ENCODE results near the gene EOGT. TPM values are rescaled to one million over a fixed set of nuclear protein-coding genes. Genes with fewer than 3 reads are reported as not detected.

The EOGT gene
- 4.5 to 14.8 TPM (median 10.6 TPM) in 5 replicates for total RNA-seq (2022; extraction: Qiagen RNA extraction; ENCODE audit: low read depth)

DNA sequence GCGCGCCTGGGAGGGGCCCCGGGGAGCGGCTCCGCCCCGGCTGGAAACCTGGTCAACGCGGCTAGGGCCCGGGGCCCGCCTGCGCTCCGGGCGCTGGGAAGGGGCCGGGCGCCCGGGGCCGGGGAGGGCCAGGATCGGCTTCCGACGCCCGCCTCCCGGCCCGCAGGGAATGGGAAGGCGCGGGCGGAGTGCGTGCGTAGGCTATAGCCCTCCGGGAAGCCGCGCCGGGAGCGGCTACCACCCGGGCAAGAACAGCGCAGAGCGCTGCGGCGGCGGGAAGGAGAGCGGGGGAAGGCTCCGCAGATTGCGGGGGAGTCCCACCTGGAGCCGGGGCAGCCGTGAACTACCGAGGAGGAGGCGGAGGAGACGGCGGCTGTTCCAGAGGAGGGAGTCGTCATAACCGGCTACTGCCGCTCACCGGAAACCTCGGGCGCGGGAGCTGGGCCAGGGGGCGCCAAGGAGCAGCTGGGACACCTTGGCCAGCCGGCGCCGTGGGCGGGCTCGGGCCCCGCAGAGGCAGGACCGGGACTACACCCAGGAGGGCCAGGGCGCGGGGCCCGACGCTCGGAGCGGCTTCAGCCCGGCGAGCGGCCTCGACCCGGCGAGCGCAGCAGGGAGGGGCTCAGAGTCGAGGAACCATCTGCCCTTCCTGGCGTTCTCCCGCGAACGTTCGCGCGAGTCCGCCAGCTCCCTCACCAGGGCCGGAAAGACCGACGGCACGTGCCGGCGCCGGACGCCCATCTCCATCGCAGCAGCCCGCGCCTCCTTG, at the start of gene EOGT:
Gene EOGT, minus strand, starts transcription at position 432 of the 769 bp plus-strand sequence. CDS start 3,838 bp downstream, outside the sequence.

GRCh38 chr3:69051756-69052471, 38.4 kb upstream of the EOGT start, which contains the start of gene TMF1:
TSS of gene TMF1 (minus strand) at chr3:69052333. CDS start at chr3:69052086, 247 bp downstream.

Other genes starting within 250 kb of the EOGT start
- gene TAFA4, start 81.1 kb downstream of the EOGT start, total RNA-seq (2022; extraction: Qiagen RNA extraction; ENCODE audit: low read depth) = not detected in 5 replicates
- 8.8 to 16.6 TPM (median 14.8 TPM) in 5 replicates for gene TMF1, start 38.6 kb upstream of the EOGT start, total RNA-seq (2022; extraction: Qiagen RNA extraction; ENCODE audit: low read depth)
- gene UBA3, start 66.7 kb upstream of the EOGT start, total RNA-seq (2022; extraction: Qiagen RNA extraction; ENCODE audit: low read depth) = 19.5 to 33.2 TPM (median 25.2 TPM) in 5 replicates
- 76.9 to 97.9 TPM (median 88.0 TPM) in 5 replicates for gene ARL6IP5, start 71.3 kb upstream of the EOGT start, total RNA-seq (2022; extraction: Qiagen RNA extraction; ENCODE audit: low read depth)
- not detected in 5 replicates for gene LMOD3, start 108.9 kb upstream of the EOGT start, total RNA-seq (2022; extraction: Qiagen RNA extraction; ENCODE audit: low read depth)

All from A549 treated with RU486 at 1 μM for 4 hours (cell line).